ENCODE results near the gene ABL1.

Gene ABL1

GRCh38 chr9:130905125-130905901, 70.3 kb downstream of the ABL1 start:
- Histone ChIP-seq H3K27me3 (ENCODE audit: insufficient read depth, low read depth) (peaks cover 86% of the 10 kb centered on the region), H4K20me1 (ENCODE audit: insufficient read depth) (no peaks in the 10 kb centered on the region), H3K4me3 (IDR thresholded peaks at IDR 0.05; ENCODE audit: insufficient read depth, low read depth, low read length) (no peak overlapping the region), H3K36me3 (ENCODE audit: insufficient read depth) (no peaks in the 10 kb centered on the region), H3K4me2 (no peak overlapping the region), H3K79me2 (ENCODE audit: insufficient read depth, low read depth) (no peaks in the 10 kb centered on the region), H3K9ac (no peak overlapping the region), H3K27ac (no peak overlapping the region), H2AFZ (ENCODE audit: low read depth) (no peak overlapping the region), H3K4me1 (ENCODE audit: low read depth, poor library complexity, severe bottlenecking) (no peaks in the 10 kb centered on the region)
- no peak for TF ChIP-seq CTCF (conservative IDR thresholded peaks at IDR 0.05; ENCODE audit: low read depth, low read length)

DNA sequence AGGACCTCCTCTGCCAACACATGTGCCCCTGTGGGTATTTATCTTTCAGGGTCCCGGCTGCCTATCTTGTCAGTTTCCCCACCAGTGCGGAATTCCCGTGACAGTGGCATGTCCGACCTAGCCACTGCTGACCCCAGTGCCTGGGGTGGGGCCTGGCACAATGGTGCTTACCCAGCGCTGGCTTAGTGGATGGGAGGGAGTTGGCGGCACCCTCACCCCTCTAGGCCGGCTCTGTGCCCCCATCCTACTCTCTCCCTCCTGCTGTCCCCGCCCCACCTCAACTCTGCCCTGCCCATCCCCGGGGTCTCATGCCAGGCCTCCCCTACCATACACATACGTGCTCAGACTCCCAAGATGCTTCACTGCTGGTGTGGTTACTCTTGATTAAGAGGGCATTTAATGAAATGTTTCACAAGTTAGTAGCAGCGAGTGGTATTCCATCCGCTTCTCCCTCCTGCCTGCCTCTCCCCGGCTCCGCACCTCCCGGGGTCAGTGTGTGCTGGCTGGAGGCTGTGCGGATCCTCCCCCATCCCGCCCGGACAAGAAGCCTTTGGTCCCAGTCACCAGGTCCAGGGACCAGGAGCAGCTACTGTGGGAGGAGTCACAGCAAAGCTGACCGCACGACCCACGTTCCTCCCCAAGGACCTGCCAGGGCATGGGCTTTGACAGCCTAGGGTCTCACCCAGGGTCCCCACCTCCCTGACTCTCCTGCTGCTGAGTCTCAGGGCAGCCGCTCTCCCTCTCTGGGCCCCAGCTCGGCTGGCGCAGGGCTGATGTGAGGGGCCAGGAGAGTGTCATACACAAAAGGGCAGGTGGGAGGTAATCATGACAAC, 71.1 kb downstream of the ABL1 start:
- Histone ChIP-seq H3K4me2 (no peak overlapping the region), H2AFZ (ENCODE audit: low read depth) (no peak overlapping the region), H3K27ac (no peak overlapping the region), H3K4me1 (ENCODE audit: low read depth, poor library complexity, severe bottlenecking) (no peaks in the 10 kb centered on the region), H4K20me1 (ENCODE audit: insufficient read depth) (no peaks in the 10 kb centered on the region), H3K36me3 (ENCODE audit: insufficient read depth) (no peaks in the 10 kb centered on the region), H3K9ac (no peak overlapping the region), H3K27me3 (ENCODE audit: insufficient read depth, low read depth) (peaks cover 83% of the 10 kb centered on the region), H3K79me2 (ENCODE audit: insufficient read depth, low read depth) (no peaks in the 10 kb centered on the region), H3K4me3 (IDR thresholded peaks at IDR 0.05; ENCODE audit: insufficient read depth, low read depth, low read length) (no peak overlapping the region)
- TF ChIP-seq CTCF (conservative IDR thresholded peaks at IDR 0.05; ENCODE audit: low read depth, low read length): no peak

- Histone ChIP-seq H3K4me2 (no peak overlapping the region), H3K9ac (no peak overlapping the region), H3K27ac (no peak overlapping the region), H2AFZ (ENCODE audit: low read depth) (no peak overlapping the region), H3K4me3 (IDR thresholded peaks at IDR 0.05; ENCODE audit: insufficient read depth, low read depth, low read length) (no peak overlapping the region), H3K36me3 (ENCODE audit: insufficient read depth) (no peaks in the 10 kb centered on the region), H4K20me1 (ENCODE audit: insufficient read depth) (no peaks in the 10 kb centered on the region), H3K79me2 (ENCODE audit: insufficient read depth, low read depth) (no peaks in the 10 kb centered on the region), H3K27me3 (ENCODE audit: insufficient read depth, low read depth) (peaks cover 84% of the 10 kb centered on the region), H3K4me1 (ENCODE audit: low read depth, poor library complexity, severe bottlenecking) (no peaks in the 10 kb centered on the region)
- no peak for TF ChIP-seq CTCF (conservative IDR thresholded peaks at IDR 0.05; ENCODE audit: low read depth, low read length)
Observed at GRCh38 chr9:130906735-130907416, 71.8 kb downstream of the ABL1 start.

DNA sequence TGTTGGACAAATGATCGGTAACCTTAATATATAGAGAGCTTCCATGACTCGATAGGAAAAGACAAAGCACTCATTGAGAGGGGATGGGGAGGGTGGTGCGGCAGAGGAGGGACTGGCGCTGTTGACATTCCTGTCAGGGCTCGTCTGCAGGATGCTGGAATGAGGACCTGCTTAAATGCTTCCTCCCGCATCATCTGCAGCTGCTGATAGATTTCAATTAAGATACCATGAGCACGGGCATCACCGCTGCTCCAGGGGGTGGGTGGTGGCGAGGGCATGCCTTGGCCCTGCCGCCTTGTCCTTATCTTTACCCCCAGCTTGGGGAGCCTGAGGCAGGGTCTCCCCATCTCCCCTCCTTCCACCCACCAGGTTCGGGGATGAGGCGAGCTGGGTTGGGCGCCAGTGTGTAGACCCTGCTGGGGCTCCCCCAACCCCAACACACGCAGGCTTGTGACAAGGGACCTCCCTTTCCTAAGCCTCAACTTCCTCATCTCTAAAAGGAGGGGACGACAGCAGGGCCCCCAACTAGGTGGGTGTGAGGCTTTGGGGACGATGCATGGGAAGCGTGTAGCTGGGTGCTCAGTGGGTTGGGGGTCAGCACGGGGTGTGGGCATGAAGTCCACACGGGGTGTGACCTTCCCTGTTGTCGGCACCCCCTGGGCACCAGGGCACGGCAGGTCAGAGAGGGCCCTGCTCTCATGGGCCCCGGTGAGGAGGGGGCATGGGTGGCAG, 73.3 kb downstream of the ABL1 start:
- Histone ChIP-seq H3K4me1 (ENCODE audit: low read depth, poor library complexity, severe bottlenecking) (no peaks in the 10 kb centered on the region), H3K79me2 (ENCODE audit: insufficient read depth, low read depth) (no peaks in the 10 kb centered on the region), H4K20me1 (ENCODE audit: insufficient read depth) (no peaks in the 10 kb centered on the region), H2AFZ (ENCODE audit: low read depth) (no peak overlapping the region), H3K9ac (no peak overlapping the region), H3K4me3 (IDR thresholded peaks at IDR 0.05; ENCODE audit: insufficient read depth, low read depth, low read length) (no peak overlapping the region), H3K4me2 (no peak overlapping the region), H3K27me3 (ENCODE audit: insufficient read depth, low read depth) (peaks cover 84% of the 10 kb centered on the region), H3K27ac (no peak overlapping the region), H3K36me3 (ENCODE audit: insufficient read depth) (no peaks in the 10 kb centered on the region)
- TF ChIP-seq CTCF (conservative IDR thresholded peaks at IDR 0.05; ENCODE audit: low read depth, low read length): no peak
